ENCODE measurements around the gene CCNE1. TPM values are rescaled to one million over a fixed set of nuclear protein-coding genes. Genes with fewer than 3 reads are reported as not detected.

The CCNE1 gene
- total RNA-seq, 2 experiments from 2014 or later, result 44.9 to 45.3 TPM

DNA sequence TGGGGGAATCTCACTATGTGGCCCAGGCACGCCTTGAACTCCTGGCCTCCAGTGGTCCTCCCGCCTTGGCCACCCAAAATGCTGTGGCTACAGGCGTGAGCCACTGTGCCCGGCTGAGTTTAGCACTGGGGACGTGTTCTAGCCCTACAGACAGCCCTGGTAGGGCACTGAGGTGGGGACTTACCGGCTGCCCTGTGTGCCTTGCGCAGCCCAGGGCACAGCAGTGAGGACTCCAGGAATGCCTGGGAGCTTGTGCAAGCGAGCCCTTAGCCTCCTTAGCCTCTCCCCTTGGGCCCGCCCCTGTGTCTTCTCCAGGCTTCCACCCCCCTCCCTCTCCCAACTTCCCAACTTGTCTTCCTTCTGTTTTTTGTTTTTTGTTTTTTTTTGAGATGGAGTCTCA lies 21.0 kb downstream of the CCNE1 start:
- no peaks in the 10 kb centered on the region for H3K9me3 Mint-ChIP-seq
- no peak for DNase-seq
- ChIA-PET POLR2A (no interaction called here), CTCF (interaction anchor here (0.7 to 1.7 kb wide), 3 partner anchors 11 to 109 kb away, joined by 3 to 8 read pairs (median 3); partner anchors contain the start of gene URI1)
- H3K4me3 Mint-ChIP-seq, result no peak overlapping the region
- peaks cover 8% of the 10 kb centered on the region for H3K36me3 Mint-ChIP-seq (ENCODE audit: low read depth)
- peaks cover 69% of the 10 kb centered on the region for H3K4me1 Mint-ChIP-seq
- H3K27me3 Mint-ChIP-seq, result no peaks in the 10 kb centered on the region
- peak overlapping the region; percentile 99 for H3K27ac Mint-ChIP-seq

- POLR2A ChIA-PET, result no interaction called here
- peak overlapping the region; percentile 71 for H3K27ac Mint-ChIP-seq
These were observed 21.9 kb downstream of the CCNE1 start for GRCh38 chr19:29833614-29834261.

GRCh38 chr19:29834991-29835846 lies 23.4 kb downstream of the CCNE1 start:
- peak overlapping the region; percentile 66 for H3K27ac Mint-ChIP-seq
- peaks cover 72% of the 10 kb centered on the region for H3K4me1 Mint-ChIP-seq
- no peak overlapping the region for H3K4me3 Mint-ChIP-seq
- no peaks in the 10 kb centered on the region for H3K27me3 Mint-ChIP-seq
- H3K36me3 Mint-ChIP-seq (ENCODE audit: low read depth), result peaks cover 8% of the 10 kb centered on the region
- H3K9me3 Mint-ChIP-seq, result no peaks in the 10 kb centered on the region
- CTCF ChIA-PET, result no interaction called here
- POLR2A ChIA-PET, result no interaction called here
- DNase-seq, result no peak

More at GRCh38 chr19:29833614-29834261, 21.9 kb downstream of the CCNE1 start:
- Mint-ChIP-seq H3K9me3 (no peaks in the 10 kb centered on the region), H3K36me3 (ENCODE audit: low read depth) (peaks cover 8% of the 10 kb centered on the region), H3K4me3 (no peak overlapping the region), H3K27me3 (no peaks in the 10 kb centered on the region), H3K4me1 (peaks cover 74% of the 10 kb centered on the region)
- no peak for DNase-seq
- CTCF ChIA-PET, result interaction anchor here (1.7 kb wide), 1 partner anchor 10 kb away, joined by 8 read pairs; no protein-coding TSS in a partner anchor

GRCh38 chr19:29836409-29836825 lies 24.6 kb downstream of the CCNE1 start:
- ChIA-PET CTCF (interaction anchor here (0.8 kb wide), 1 partner anchor 18 kb away, joined by 5 read pairs; no protein-coding TSS in a partner anchor), POLR2A (no interaction called here)
- Mint-ChIP-seq H3K4me3 (peak overlapping the region; percentile 48), H3K27me3 (no peaks in the 10 kb centered on the region), H3K27ac (peak overlapping the region; percentile 98), H3K9me3 (no peaks in the 10 kb centered on the region), H3K36me3 (ENCODE audit: low read depth) (peaks cover 4% of the 10 kb centered on the region), H3K4me1 (peaks cover 60% of the 10 kb centered on the region)
- DNase-seq, result peak; percentile 54

DNA sequence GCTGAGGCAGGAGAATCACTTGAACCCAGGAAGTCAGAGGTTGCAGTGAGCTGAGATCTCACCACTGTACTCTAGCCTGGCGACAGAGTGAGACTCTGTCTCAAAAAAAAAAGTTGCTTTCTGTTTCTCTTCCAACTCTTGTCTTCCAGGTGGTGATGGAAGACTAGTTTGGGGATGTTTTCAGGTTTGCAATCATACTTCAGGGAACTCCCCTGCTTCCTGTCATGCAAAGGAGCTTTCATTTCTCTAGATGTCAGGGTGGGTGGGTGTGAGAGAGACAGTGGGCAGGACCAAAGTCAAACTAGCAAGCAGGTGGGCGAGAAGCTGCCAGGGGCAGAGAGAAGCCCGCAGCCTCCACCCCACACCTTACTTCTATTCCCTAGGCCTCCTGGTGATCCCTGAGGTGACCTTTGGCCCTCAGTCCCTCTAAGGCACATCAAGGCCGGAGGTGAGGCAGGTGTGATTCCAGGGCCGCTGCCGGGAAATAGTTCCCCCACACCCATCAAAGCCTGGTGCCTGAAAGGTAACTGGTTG lies 25.7 kb downstream of the CCNE1 start:
- POLR2A ChIA-PET, result interaction anchor here (0.7 kb wide), 1 partner anchor 264 kb away, joined by 5 read pairs; no protein-coding TSS in a partner anchor
- Mint-ChIP-seq H3K36me3 (ENCODE audit: low read depth) (peaks cover 3% of the 10 kb centered on the region), H3K4me3 (peak overlapping the region; percentile 66), H3K27me3 (no peaks in the 10 kb centered on the region), H3K9me3 (no peaks in the 10 kb centered on the region), H3K27ac (peak overlapping the region; percentile 98), H3K4me1 (peaks cover 53% of the 10 kb centered on the region)
- CTCF ChIA-PET, result interaction anchor here (0.6 kb wide), 1 partner anchor 127 kb away, joined by 3 read pairs; no protein-coding TSS in a partner anchor
- peak; percentile 69 for DNase-seq

DNA sequence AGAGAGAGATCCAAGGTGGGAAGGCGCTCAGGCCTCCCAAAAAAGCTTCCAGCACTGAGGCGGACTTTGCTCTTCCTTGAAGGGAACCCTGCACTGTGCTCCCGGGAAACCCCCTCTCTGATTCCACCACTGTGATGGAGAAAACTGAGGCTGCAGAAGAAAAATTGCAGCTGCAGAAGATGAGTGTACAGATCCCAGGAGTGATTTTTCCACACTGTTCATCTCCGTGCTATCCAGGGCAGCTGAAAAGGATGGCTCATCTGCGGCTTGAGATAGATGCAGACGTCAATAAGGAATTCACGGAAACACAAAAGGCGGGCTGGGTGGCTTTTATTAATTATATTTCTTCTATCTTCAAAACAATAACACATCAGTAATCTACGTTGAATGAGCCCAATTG lies 26.2 kb downstream of the CCNE1 start:
- DNase-seq, result no peak
- no peaks in the 10 kb centered on the region for H3K9me3 Mint-ChIP-seq
- peaks cover 50% of the 10 kb centered on the region for H3K4me1 Mint-ChIP-seq
- POLR2A ChIA-PET, result no interaction called here
- CTCF ChIA-PET, result interaction anchor here (0.6 kb wide), 1 partner anchor 126 kb away, joined by 3 read pairs; no protein-coding TSS in a partner anchor
- no peaks in the 10 kb centered on the region for H3K27me3 Mint-ChIP-seq
- H3K4me3 Mint-ChIP-seq, result no peak overlapping the region
- peak overlapping the region; percentile 98 for H3K27ac Mint-ChIP-seq
- peaks cover 3% of the 10 kb centered on the region for H3K36me3 Mint-ChIP-seq (ENCODE audit: low read depth)

- no peak overlapping the region for H3K4me3 Mint-ChIP-seq
- peaks cover 37% of the 10 kb centered on the region for H3K4me1 Mint-ChIP-seq
- H3K36me3 Mint-ChIP-seq (ENCODE audit: low read depth), result peaks cover 3% of the 10 kb centered on the region
- ChIA-PET POLR2A (no interaction called here), CTCF (interaction anchor here (1.3 kb wide), 1 partner anchor 19 kb away, joined by 3 read pairs; no protein-coding TSS in a partner anchor)
- H3K27ac Mint-ChIP-seq, result no peak overlapping the region
- H3K27me3 Mint-ChIP-seq, result no peaks in the 10 kb centered on the region
- no peak for DNase-seq
- H3K9me3 Mint-ChIP-seq, result no peaks in the 10 kb centered on the region
These were observed 28.5 kb downstream of the CCNE1 start for GRCh38 chr19:29840066-29840950.

- Mint-ChIP-seq H3K27me3 (no peaks in the 10 kb centered on the region), H3K4me3 (no peak overlapping the region), H3K27ac (no peak overlapping the region), H3K36me3 (ENCODE audit: low read depth) (peaks cover 3% of the 10 kb centered on the region), H3K9me3 (no peaks in the 10 kb centered on the region), H3K4me1 (peaks cover 38% of the 10 kb centered on the region)
- DNase-seq, result no peak
- ChIA-PET CTCF (interaction anchor here (1.5 to 2.6 kb wide), 2 partner anchors 11 to 81 kb away, joined by 3 to 8 read pairs; no protein-coding TSS in a partner anchor), POLR2A (no interaction called here)
These were observed 29.4 kb downstream of the CCNE1 start for GRCh38 chr19:29841209-29841558.

- CTCF ChIA-PET, result interaction anchor here (0.6 to 2.6 kb wide), 4 partner anchors 10 to 115 kb away, joined by 3 to 8 read pairs (median 3); no protein-coding TSS in a partner anchor
- Mint-ChIP-seq H3K9me3 (no peaks in the 10 kb centered on the region), H3K4me1 (peaks cover 32% of the 10 kb centered on the region), H3K4me3 (no peak overlapping the region), H3K27me3 (no peaks in the 10 kb centered on the region), H3K36me3 (ENCODE audit: low read depth) (peaks cover 3% of the 10 kb centered on the region), H3K27ac (peak overlapping the region; percentile 4)
- DNase-seq, result no peak
- POLR2A ChIA-PET, result no interaction called here
These were observed 30.0 kb downstream of the CCNE1 start for GRCh38 chr19:29841559-29842367.

- POLR2A ChIA-PET, result no interaction called here
- no peak for DNase-seq
- CTCF ChIA-PET, result interaction anchor here (0.6 to 2.6 kb wide), 8 partner anchors 9 to 126 kb away, joined by 3 to 8 read pairs (median 4); no protein-coding TSS in a partner anchor
- Mint-ChIP-seq H3K27me3 (peaks cover 4% of the 10 kb centered on the region), H3K27ac (peak overlapping the region; percentile 31), H3K9me3 (no peaks in the 10 kb centered on the region), H3K4me3 (no peak overlapping the region), H3K36me3 (ENCODE audit: low read depth) (no peaks in the 10 kb centered on the region), H3K4me1 (peaks cover 24% of the 10 kb centered on the region)
These were observed 30.8 kb downstream of the CCNE1 start for GRCh38 chr19:29842471-29843179.

Measured in activated CD4-positive, alpha-beta T cell treated with anti-CD3 and anti-CD28 coated beads, Interleukin-2, amount 10 ng/mL, durations not matched to agents 7 days and 5 days (primary cell).